HCT116 (cell line): ENCODE measurements around the gene CBFA2T2. TPM values are rescaled to one million over a fixed set of nuclear protein-coding genes. Genes with fewer than 3 reads are reported as not detected.

Source experiments
- ATAC-seq: fragments of 200-7000 bp; cut with Tn5 transposase; 2 replicates; pipeline ENCODE4 v1.9.1; 2020; ENCODE audit warnings: mild to moderate bottlenecking, moderate library complexity
- BruUV-seq: library from RNA; stranded (reverse); fragments of 400-500 nt; replicated peaks from 2 replicates; lab custom pipeline; 2021; lab: Mats Ljungman, UMichigan
- CTCF ChIA-PET: fragments of 300-600 bp; sonication (Branson Sonifier 250); formaldehyde crosslinking; loops from one replicate; lab custom pipeline; 2021; ENCODE audit warnings: antibody characterized with exemption; lab: Charles Lee
- POLR2A ChIA-PET: fragments of 300-600, 350-600 bp; sonication (Branson Sonifier 250); formaldehyde crosslinking; loops from one replicate; lab custom pipeline; 2021; ENCODE audit warnings: antibody characterized with exemption; lab: Charles Lee
- RAD21 ChIA-PET, 2 experiments: fragments of 300-600 bp; sonication (Branson Sonifier 250); formaldehyde crosslinking; loops; one replicate each; lab custom pipeline; 2023; ENCODE audit warnings: low total read pairs in 2 of 2; ENCODE audit not compliant: uncharacterized antibody in 2 of 2, unreplicated experiment in 2 of 2, low non-redundant PET in 1 of 2; lab: Charles Lee
- DNase-seq: peaks from one replicate; pipeline ENCODE4 v3.0.0-alpha.2; 2010; ENCODE audit warnings: low read depth, low spot score
- H2AFZ ChIP-seq: fragments of 200-600 bp; shearing (Covaris generic), sonication (generic); 2 replicates; pipeline ENCODE4 v1.6.1; 2017; ENCODE audit warnings: low read depth, mixed run types, mixed read lengths, antibody characterized with exemption, low read length; ENCODE audit not compliant: poor library complexity, severe bottlenecking
- H3K27ac ChIP-seq: 2 replicates; pipeline ENCODE4 v1.5.1; 2012; ENCODE audit warnings: low read depth, low read length
- H3K27me3 ChIP-seq: fragments of 200-600 bp; sonication (generic); 2 replicates; pipeline ENCODE4 v1.6.1; 2016; ENCODE audit warnings: mixed run types, low read length, mixed read lengths; ENCODE audit not compliant: insufficient read depth
- H3K36me3 ChIP-seq, 2 experiments: fragments of 200-500 bp in 1 of 2; fragments of 200-600 bp in 1 of 2; sonication (Bioruptor generic) in 1 of 2; sonication (generic) in 1 of 2; 2 replicates each; pipeline versions ENCODE4 v1.5.1 to v1.6.1; 2014 to 2016; ENCODE audit warnings: low read length in 2 of 2, inconsistent platforms in 1 of 2, mixed read lengths in 1 of 2, mixed run types in 1 of 2; ENCODE audit not compliant: insufficient read depth in 2 of 2, control insufficient read depth in 1 of 2
- H3K4me1 ChIP-seq, 2 experiments: fragments of 200-600 bp in 1 of 2; sonication (generic) in 1 of 2; 2 replicates each; pipeline versions ENCODE4 v1.5.1 to v1.6.1; 2012 to 2017; ENCODE audit warnings: low read length in 2 of 2, inconsistent platforms in 1 of 2, mild to moderate bottlenecking in 1 of 2, mixed read lengths in 1 of 2, mixed run types in 1 of 2, moderate library complexity in 1 of 2; ENCODE audit not compliant: insufficient read depth in 2 of 2, control insufficient read depth in 1 of 2
- H3K4me2 ChIP-seq: fragments of 200-600 bp; sonication (generic); 2 replicates; pipeline ENCODE4 v1.6.1; 2017; ENCODE audit warnings: mixed run types, low read length, mixed read lengths
- H3K4me3 ChIP-seq, 2 experiments: fragments of 200-600 bp in 1 of 2; sonication (generic) in 1 of 2; replicated peaks in 1 of 2; 2 replicates each; pipeline ENCODE4 v1.5.1; 2011 to 2016; ENCODE audit warnings: low read length in 2 of 2, control low read depth in 1 of 2, low read depth in 1 of 2, mild to moderate bottlenecking in 1 of 2, mixed read lengths in 1 of 2, mixed run types in 1 of 2
- H3K79me2 ChIP-seq: fragments of 200-600 bp; sonication (generic); 2 replicates; pipeline ENCODE4 v1.6.1; 2017; ENCODE audit warnings: mild to moderate bottlenecking, mixed run types, low read length, moderate library complexity, mixed read lengths; ENCODE audit not compliant: insufficient read depth
- H3K9ac ChIP-seq: fragments of 200-600 bp; sonication (generic); 2 replicates; pipeline ENCODE4 v1.6.1; 2016; ENCODE audit warnings: low read length, mixed read lengths
- H3K9me2 ChIP-seq: fragments of 200-600 bp; sonication (generic), shearing (Covaris generic); 2 replicates; pipeline ENCODE4 v1.6.1; 2017; ENCODE audit warnings: mixed run types, mild to moderate bottlenecking, moderate library complexity; ENCODE audit not compliant: insufficient read depth
- H3K9me3 ChIP-seq, 2 experiments: fragments of 200-500 bp in 1 of 2; fragments of 200-600 bp in 1 of 2; sonication (Bioruptor generic) in 1 of 2; sonication (generic) in 1 of 2; 2 replicates each; pipeline ENCODE4 v1.6.1; 2014 to 2017; ENCODE audit warnings: low read length in 2 of 2, mixed read lengths in 2 of 2, inconsistent platforms in 1 of 2, low read depth in 1 of 2, mild to moderate bottlenecking in 1 of 2, mixed run types in 1 of 2, moderate library complexity in 1 of 2; ENCODE audit not compliant: control insufficient read depth in 1 of 2, insufficient read depth in 1 of 2
- H4K20me1 ChIP-seq: fragments of 200-600 bp; sonication (generic), shearing (Covaris generic); 2 replicates; pipeline ENCODE4 v1.6.1; 2017; ENCODE audit warnings: mixed run types, mild to moderate bottlenecking, moderate library complexity; ENCODE audit not compliant: insufficient read depth
- CEBPB ChIP-seq: IDR thresholded peaks from 2 replicates; pipeline ENCODE4 v1.6.1; 2012; ENCODE audit warnings: low read depth
- CTCF ChIP-seq, 3 experiments: fragments of 200-600 bp in 1 of 3; sonication (generic) in 1 of 3; IDR thresholded peaks in 2 of 3; conservative IDR thresholded peaks in 1 of 3; 2 replicates each; pipeline ENCODE4 v1.5.1; 2012 to 2017; ENCODE audit warnings: low read depth in 2 of 3, low read length in 2 of 3, antibody characterized with exemption in 1 of 3, borderline replicate concordance in 1 of 3, control low read depth in 1 of 3, mild to moderate bottlenecking in 1 of 3, mixed read lengths in 1 of 3, mixed run types in 1 of 3, moderate library complexity in 1 of 3; ENCODE audit not compliant: insufficient read depth in 1 of 3
- EGR1 ChIP-seq: IDR thresholded peaks from 2 replicates; pipeline ENCODE4 v1.6.1; 2012; ENCODE audit warnings: low read depth
- ELF1 ChIP-seq: IDR thresholded peaks from 2 replicates; pipeline ENCODE4 v1.6.1; 2012; ENCODE audit warnings: low read depth, borderline replicate concordance
- EZH2 ChIP-seq: fragments of 200-600 bp; sonication (generic); IDR thresholded peaks from 2 replicates; pipeline ENCODE4 v1.6.1; 2017; ENCODE audit warnings: antibody characterized with exemption, mixed run types
- EZH2phosphoT487 ChIP-seq: fragments of 200-600 bp; IDR thresholded peaks from 2 replicates; pipeline ENCODE4 v1.6.1; 2018; ENCODE audit warnings: antibody characterized with exemption, borderline replicate concordance
- JUND ChIP-seq: IDR thresholded peaks from 2 replicates; pipeline ENCODE4 v1.6.1; 2012
- POLR2A ChIP-seq: IDR thresholded peaks from 2 replicates; pipeline ENCODE4 v1.7.0; 2011; ENCODE audit warnings: borderline replicate concordance; ENCODE audit not compliant: insufficient read depth, insufficient read length; ENCODE audit errors: extremely low read depth
- POLR2AphosphoS5 ChIP-seq: IDR thresholded peaks from 2 replicates; pipeline ENCODE4 v1.6.1; 2011; ENCODE audit warnings: mild to moderate bottlenecking, low read depth, low read length, moderate library complexity
- RAD21 ChIP-seq: IDR thresholded peaks from 2 replicates; pipeline ENCODE4 v1.6.1; 2012; ENCODE audit warnings: low read depth, mild to moderate bottlenecking
- REST ChIP-seq: IDR thresholded peaks from 2 replicates; pipeline ENCODE4 v1.6.1; 2012; ENCODE audit warnings: low read depth
- SIN3A ChIP-seq: IDR thresholded peaks from 2 replicates; pipeline ENCODE4 v1.6.1; 2012; ENCODE audit warnings: low read depth
- SRF ChIP-seq: IDR thresholded peaks from 2 replicates; pipeline ENCODE4 v1.6.1; 2012; ENCODE audit warnings: low read depth
- TCF7L2 ChIP-seq: IDR thresholded peaks from 2 replicates; pipeline ENCODE4 v1.7.0; 2011; ENCODE audit warnings: borderline replicate concordance, inconsistent platforms; ENCODE audit not compliant: insufficient read depth, insufficient read length; ENCODE audit errors: extremely low read depth
- intact Hi-C: fragments of 100-400 bp; cut with micrococcal nuclease; formaldehyde crosslinking; loops from 2 replicates; pipeline ENCODE4 v1.10.0; 2022
- total RNA-seq: library from RNA; stranded (reverse); gene quantifications from one replicate; pipeline ENCODE4 v1.2.1, GENCODE V29; 2021; ENCODE audit not compliant: unreplicated experiment
- TF ChIP-seq, protein P1 (sequence below): IDR thresholded peaks from 2 replicates; pipeline ENCODE4 v1.6.1; 2012

CBFA2T2 gene
- total RNA-seq, 1 experiment from 2014 or later, result 8.0 TPM

DNA sequence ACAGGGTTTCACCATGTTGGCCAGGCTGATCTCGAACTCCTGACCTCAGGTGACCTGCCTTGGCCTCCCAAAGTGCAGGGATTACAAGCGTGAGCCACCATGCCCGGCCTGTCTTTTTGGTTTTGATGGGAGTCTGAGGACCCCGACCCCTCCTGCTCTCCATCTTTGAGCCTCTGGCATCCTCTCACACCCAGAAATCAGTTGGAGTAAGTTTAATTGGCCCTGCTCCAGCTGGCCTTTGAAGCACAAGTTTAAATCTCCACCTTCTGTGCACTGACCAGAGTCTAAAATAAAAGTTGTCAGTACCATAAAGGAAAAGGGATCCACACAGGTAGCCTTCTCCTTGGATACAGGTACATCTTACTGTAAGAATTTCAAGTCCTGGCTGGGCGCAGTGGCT, 156.3 kb downstream of the CBFA2T2 start:
- Histone ChIP-seq H3K27me3 (no peaks in the 10 kb centered on the region), H3K9ac (no peak overlapping the region), H3K9me2 (no peaks in the 10 kb centered on the region), H3K79me2 (no peaks in the 10 kb centered on the region), H4K20me1 (no peaks in the 10 kb centered on the region)
- ATAC-seq, result no peak
- no peak for TF ChIP-seq REST
- no peak for TF ChIP-seq EZH2
- TF ChIP-seq ELF1, result no peak
- no peak for TF ChIP-seq SIN3A
- TF ChIP-seq SRF, result no peak
- TF ChIP-seq RAD21, result no peak
- TF ChIP-seq POLR2AphosphoS5, result no peak
- no peak for TF ChIP-seq EGR1
- no peak for TF ChIP-seq EZH2phosphoT487
- no peak for TF ChIP-seq CEBPB
- TF ChIP-seq TCF7L2, result no peak
- TF ChIP-seq, protein P1, sequence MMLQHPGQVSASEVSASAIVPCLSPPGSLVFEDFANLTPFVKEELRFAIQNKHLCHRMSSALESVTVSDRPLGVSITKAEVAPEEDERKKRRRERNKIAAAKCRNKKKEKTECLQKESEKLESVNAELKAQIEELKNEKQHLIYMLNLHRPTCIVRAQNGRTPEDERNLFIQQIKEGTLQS, result no peak
- no peak for TF ChIP-seq POLR2A
- TF ChIP-seq JUND, result no peak
- TF ChIP-seq CTCF (IDR thresholded peaks at IDR 0.05 in 2 of 3, conservative IDR thresholded peaks at IDR 0.05 in 1 of 3; ENCODE audit: borderline replicate concordance in 1 of 3, insufficient read depth in 1 of 3, low read depth in 2 of 3, low read length in 2 of 3), result no peak
- TF ChIP-seq, all 23 proteins: peak for 0
- ChIA-PET RAD21 (no interaction called here), CTCF (no interaction called here), POLR2A (no interaction called here)
- no peak overlapping the region for H3K27ac ChIP-seq
- H3K36me3 ChIP-seq, result peaks cover 0 to 5% of the 10 kb centered on the region in 2 experiments; a peak in 2 of 4 replicates
- BruUV-seq, result no TSS peak
- no peaks in the 10 kb centered on the region for H3K9me3 ChIP-seq
- no peak overlapping the region for H3K4me3 ChIP-seq
- no peak overlapping the region for H2AFZ ChIP-seq
- intact Hi-C loops, result no loop called here
- no peak for DNase-seq
- peaks cover 0 to 4% of the 10 kb centered on the region in 2 experiments; a peak in 1 of 4 replicates for H3K4me1 ChIP-seq
- no peak overlapping the region for H3K4me2 ChIP-seq
